ENCODE data around the gene HAGH. TPM values are rescaled to one million over a fixed set of nuclear protein-coding genes. Genes with fewer than 3 reads are reported as not detected.

The HAGH gene
- total and polyA plus RNA-seq, 10 of the 15 experiments (the other 5 are each of a cell fraction or from before 2014, with no cell fraction given), result 2.0 to 50.1 (median 22.4) TPM

DNA sequence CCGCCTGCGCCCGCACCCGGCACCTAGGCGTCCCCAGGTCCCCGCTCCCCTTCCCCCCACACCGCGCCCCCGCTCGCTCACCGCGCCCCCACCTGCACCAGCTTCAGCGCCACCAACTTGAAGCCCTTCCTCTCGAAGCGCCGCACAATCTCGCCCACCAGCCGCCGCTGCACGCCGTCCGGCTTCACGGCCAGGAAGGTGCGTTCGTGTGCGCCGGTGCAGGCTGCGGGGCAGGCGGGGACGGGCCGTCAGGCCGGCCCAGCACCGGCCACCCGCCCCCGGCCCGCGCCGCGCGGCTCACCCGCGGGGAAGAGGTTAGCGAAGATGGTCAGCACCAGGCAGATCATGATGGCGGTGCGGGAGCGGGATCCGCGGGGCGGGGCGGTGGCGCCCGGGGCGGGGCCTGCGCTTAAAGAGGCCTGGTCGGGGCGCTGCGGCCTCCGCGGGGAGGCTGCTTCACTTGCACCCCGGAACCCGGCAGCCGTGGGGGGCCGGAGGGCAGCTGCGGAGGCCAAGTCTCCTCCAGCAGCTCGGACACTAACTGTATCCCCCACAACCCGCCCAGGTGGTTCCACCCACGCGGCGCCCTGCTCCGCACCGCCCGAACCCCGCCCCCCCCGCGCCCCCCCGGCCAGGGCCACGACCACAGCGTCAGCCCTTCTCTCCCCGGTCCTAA is 55.3 kb downstream of the HAGH start, which contains the start of gene NME3 (continued):
- no peak for TF ChIP-seq RAD51 (IDR thresholded peaks at IDR 0.05)
- no peak for TF ChIP-seq CHD2 (IDR thresholded peaks at IDR 0.05; ENCODE audit: borderline replicate concordance, low read depth, low read length)
- no peak for TF ChIP-seq PML (IDR thresholded peaks at IDR 0.05; ENCODE audit: low read length)
- no peak for TF ChIP-seq ZNF622 (IDR thresholded peaks at IDR 0.05)
- TF ChIP-seq, protein P1, sequence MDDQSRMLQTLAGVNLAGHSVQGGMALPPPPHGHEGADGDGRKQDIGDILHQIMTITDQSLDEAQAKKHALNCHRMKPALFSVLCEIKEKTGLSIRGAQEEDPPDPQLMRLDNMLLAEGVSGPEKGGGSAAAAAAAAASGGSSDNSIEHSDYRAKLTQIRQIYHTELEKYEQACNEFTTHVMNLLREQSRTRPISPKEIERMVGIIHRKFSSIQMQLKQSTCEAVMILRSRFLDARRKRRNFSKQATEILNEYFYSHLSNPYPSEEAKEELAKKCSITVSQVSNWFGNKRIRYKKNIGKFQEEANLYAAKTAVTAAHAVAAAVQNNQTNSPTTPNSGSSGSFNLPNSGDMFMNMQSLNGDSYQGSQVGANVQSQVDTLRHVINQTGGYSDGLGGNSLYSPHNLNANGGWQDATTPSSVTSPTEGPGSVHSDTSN (IDR thresholded peaks at IDR 0.05; ENCODE audit: insufficient replicate concordance, low read depth, low read length), result no peak
- no peak for TF ChIP-seq EED (IDR thresholded peaks at IDR 0.05; ENCODE audit: low read depth)
- TF ChIP-seq NR2C1 (IDR thresholded peaks at IDR 0.05), result no peak
- peak; percentile 60 for TF ChIP-seq CREB1 (IDR thresholded peaks at IDR 0.05; ENCODE audit: low read depth)
- no peak for TF ChIP-seq SMAD5 (IDR thresholded peaks at IDR 0.05; ENCODE audit: low read depth)
- no peak for TF ChIP-seq NRF1 (conservative IDR thresholded peaks at IDR 0.05; ENCODE audit: low read depth, low read length)
- no peak for TF ChIP-seq E4F1 (IDR thresholded peaks at IDR 0.05; ENCODE audit: borderline replicate concordance, partially characterized antibody)
- no peak for TF ChIP-seq RCOR1 (conservative IDR thresholded peaks at IDR 0.05; ENCODE audit: low read depth, low read length)
- TF ChIP-seq SMARCA5 (IDR thresholded peaks at IDR 0.05), result no peak
- no peak for TF ChIP-seq STAT1 (conservative IDR thresholded peaks at IDR 0.05)
- TF ChIP-seq CBX3 (IDR thresholded peaks at IDR 0.05; ENCODE audit: borderline replicate concordance, low read depth), result no peak
- TF ChIP-seq FOXM1 (IDR thresholded peaks at IDR 0.05; ENCODE audit: low read depth, low read length), result no peak
- no peak for TF ChIP-seq CTCF (IDR thresholded peaks at IDR 0.05 in 2 of 3, conservative IDR thresholded peaks at IDR 0.05 in 1 of 3; ENCODE audit: control insufficient read depth in 2 of 3, extremely low read depth in 1 of 3, insufficient read depth in 1 of 3, low read depth in 3 of 3, low read length in 3 of 3)
- peak; percentile 25; the same call in 1 of the 2 replicates for TF ChIP-seq GATAD2B (conservative IDR thresholded peaks at IDR 0.05; ENCODE audit: low read depth)
- no peak for TF ChIP-seq HCFC1 (IDR thresholded peaks at IDR 0.05; ENCODE audit: low read length)
- TF ChIP-seq BMI1 (IDR thresholded peaks at IDR 0.05; ENCODE audit: borderline replicate concordance), result no peak
- no peak for TF ChIP-seq CHD1 (IDR thresholded peaks at IDR 0.05; ENCODE audit: low read depth, low read length)
- TF ChIP-seq NFYB (IDR thresholded peaks at IDR 0.05; ENCODE audit: insufficient read depth, low read depth, low read length), result no peak
- TF ChIP-seq ETV6 (conservative IDR thresholded peaks at IDR 0.05 in 1 of 2, IDR thresholded peaks at IDR 0.05 in 1 of 2; ENCODE audit: borderline replicate concordance in 1 of 2, low read depth in 1 of 2), result no peak
- no peak for TF ChIP-seq KDM1A (IDR thresholded peaks at IDR 0.05; ENCODE audit: borderline replicate concordance)
- TF ChIP-seq, protein P2, sequence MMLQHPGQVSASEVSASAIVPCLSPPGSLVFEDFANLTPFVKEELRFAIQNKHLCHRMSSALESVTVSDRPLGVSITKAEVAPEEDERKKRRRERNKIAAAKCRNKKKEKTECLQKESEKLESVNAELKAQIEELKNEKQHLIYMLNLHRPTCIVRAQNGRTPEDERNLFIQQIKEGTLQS (IDR thresholded peaks at IDR 0.05; ENCODE audit: borderline replicate concordance, extremely low read depth, low read depth, low read length), result no peak
- TF ChIP-seq HDGF (IDR thresholded peaks at IDR 0.05), result no peak
- TF ChIP-seq SUZ12 (IDR thresholded peaks at IDR 0.05; ENCODE audit: unreplicated experiment), result no peak
